NT2/D1 (cell line): ENCODE data around the gene TCEAL1.

Experiments
- YY1 ChIP-seq: IDR thresholded peaks from 2 replicates; pipeline ENCODE4 v1.6.1; 2011; ENCODE audit not compliant: insufficient read length, insufficient read depth
- ZNF274 ChIP-seq: IDR thresholded peaks from 2 replicates; pipeline ENCODE4 v1.6.1; 2011; ENCODE audit warnings: mild to moderate bottlenecking, low read depth, low read length

GRCh38 chrX:103658681-103659433 lies 30.1 kb downstream of the TCEAL1 start:
- TF ChIP-seq ZNF274 (no peak), YY1 (no peak)
